CD14-positive monocyte (primary cell): ENCODE measurements around the gene BOLA1. TPM values are rescaled to one million over a fixed set of nuclear protein-coding genes. Genes with fewer than 3 reads are reported as not detected.

Experiments used
- DNase-seq, 3 donors: peaks; one replicate each; pipeline ENCODE4 v3.0.0-alpha.2; 2011 to 2022
- H2AFZ ChIP-seq: 2 replicates; pipeline ENCODE4 v1.6.0; 2012; ENCODE audit warnings: mild to moderate bottlenecking, low read depth, low read length, inconsistent platforms; ENCODE audit not compliant: insufficient read depth, poor library complexity, severe bottlenecking
- H3K27ac ChIP-seq, 2 donors: 1 replicate in 1 of 2; 2 replicates in 1 of 2; pipeline ENCODE4 v1.5.1; 2012 to 2013; ENCODE audit warnings: low read length in 2 of 2, control low read depth in 1 of 2, inconsistent platforms in 1 of 2, low read depth in 1 of 2, mild to moderate bottlenecking in 1 of 2
- H3K27me3 ChIP-seq, 2 donors: one replicate each; pipeline versions ENCODE4 v1.6.0 to v1.6.1; 2011 to 2013; ENCODE audit warnings: low read length in 2 of 2; ENCODE audit not compliant: control insufficient read depth in 2 of 2, insufficient read depth in 2 of 2
- H3K36me3 ChIP-seq, 2 donors: replicated peaks in 1 of 2; 1 replicate in 1 of 2; 2 replicates in 1 of 2; pipeline versions ENCODE4 v1.5.1 to v1.6.1; 2012 to 2013; ENCODE audit warnings: low read length in 2 of 2, control low read depth in 1 of 2, inconsistent platforms in 1 of 2, mild to moderate bottlenecking in 1 of 2; ENCODE audit not compliant: insufficient read depth in 2 of 2, control insufficient read depth in 1 of 2
- H3K4me1 ChIP-seq, 2 donors: 1 replicate in 1 of 2; 2 replicates in 1 of 2; pipeline versions ENCODE4 v1.5.1 to v1.6.1; 2012 to 2013; ENCODE audit warnings: low read length in 2 of 2, control low read depth in 1 of 2, inconsistent platforms in 1 of 2, mild to moderate bottlenecking in 1 of 2, moderate library complexity in 1 of 2; ENCODE audit not compliant: insufficient read depth in 2 of 2, control insufficient read depth in 1 of 2
- H3K4me2 ChIP-seq: replicated peaks from 2 replicates; pipeline ENCODE3; 2012; ENCODE audit warnings: low read length, moderate library complexity, mild to moderate bottlenecking; ENCODE audit not compliant: poor library complexity, severe bottlenecking; ENCODE audit errors: extremely low read depth
- H3K4me3 ChIP-seq, 3 experiments: fragments of 200-600 bp in 1 of 3; sonication (generic) in 1 of 3; replicated peaks in 1 of 3; 1 replicate in 2 of 3; 2 replicates in 1 of 3; pipeline ENCODE4 v1.5.1; 2011 to 2013; ENCODE audit warnings: low read length in 3 of 3, mild to moderate bottlenecking in 3 of 3, control low read depth in 2 of 3, low read depth in 2 of 3, inconsistent platforms in 1 of 3, moderate library complexity in 1 of 3
- H3K79me2 ChIP-seq: 2 replicates; pipeline ENCODE4 v1.6.0; 2012; ENCODE audit warnings: mild to moderate bottlenecking, control low read depth, inconsistent platforms, low read length, moderate library complexity; ENCODE audit not compliant: insufficient read depth
- H3K9ac ChIP-seq: 2 replicates; pipeline ENCODE4 v1.6.0; 2017; ENCODE audit warnings: low read length, mild to moderate bottlenecking; ENCODE audit not compliant: insufficient read depth, poor library complexity, severe bottlenecking
- H3K9me3 ChIP-seq, 2 donors: replicated peaks in 1 of 2; 1 replicate in 1 of 2; 2 replicates in 1 of 2; pipeline versions ENCODE4 v1.5.1 to v1.6.1; 2012 to 2013; ENCODE audit warnings: low read length in 2 of 2, control low read depth in 1 of 2; ENCODE audit not compliant: control insufficient read depth in 1 of 2, insufficient read depth in 1 of 2
- H4K20me1 ChIP-seq: 2 replicates; pipeline ENCODE4 v1.6.0; 2012; ENCODE audit warnings: mild to moderate bottlenecking, low read length, control low read depth, moderate library complexity; ENCODE audit not compliant: insufficient read depth
- H3K27ac Mint-ChIP-seq, 7 donors: one replicate each; pipeline ENCODE4 v1.8.0; 2020; ENCODE audit warnings: mild to moderate bottlenecking in 7 of 7, mixed read lengths in 7 of 7, moderate library complexity in 6 of 7, inconsistent platforms in 2 of 7
- H3K27me3 Mint-ChIP-seq, 3 donors: one replicate each; pipeline ENCODE4 v1.8.0; 2021 to 2022; ENCODE audit warnings: low read depth in 3 of 3, mild to moderate bottlenecking in 3 of 3, mixed read lengths in 3 of 3, moderate library complexity in 3 of 3, inconsistent platforms in 1 of 3
- H3K36me3 Mint-ChIP-seq, 2 donors: one replicate each; pipeline ENCODE4 v1.8.0; 2020; ENCODE audit warnings: mixed read lengths in 2 of 2, inconsistent platforms in 1 of 2, mild to moderate bottlenecking in 1 of 2
- H3K4me1 Mint-ChIP-seq: one replicate; pipeline ENCODE4 v1.8.0; 2020; ENCODE audit warnings: mild to moderate bottlenecking, mixed read lengths
- H3K4me3 Mint-ChIP-seq, 2 donors: one replicate each; pipeline ENCODE4 v1.8.0; 2020; ENCODE audit warnings: mild to moderate bottlenecking in 2 of 2, mixed read lengths in 2 of 2, moderate library complexity in 1 of 2
- H3K9me3 Mint-ChIP-seq, 7 donors: one replicate each; pipeline ENCODE4 v1.8.0; 2020 to 2022; ENCODE audit warnings: mixed read lengths in 7 of 7, mild to moderate bottlenecking in 6 of 7, moderate library complexity in 6 of 7, inconsistent platforms in 2 of 7
- WGBS: methylation state at CpG from one replicate; pipeline ENCODE4 v1.1.5; 2013; ENCODE audit warnings: missing lambda C conversion rate; ENCODE audit not compliant: insufficient coverage; 5-methylcytosine and 5-hydroxymethylcytosine counted together
- intact Hi-C, 2 donors: fragments of 100-400 bp; cut with micrococcal nuclease; formaldehyde crosslinking; loops; one replicate each; pipeline versions ENCODE4 v1.15.0 to v1.15.1; 2023
- polyA plus RNA-seq, 3 donors: library from polyadenylated mRNA; depleted of rRNA in 1 of 3; unstranded in 2 of 3; stranded (reverse) in 1 of 3; fragments of 300-500 nt in 2 of 3; fragments of >200 nt in 1 of 3; fragmentation: Illumina TruSeq in 2 of 3; gene quantifications; 1 replicate in 2 of 3; 2 replicates in 1 of 3; pipeline ENCODE4 v1.2.3, GENCODE V29; 2012 to 2021
- TF ChIP-seq, protein P1 (sequence below): fragments of 200-600 bp; IDR thresholded peaks from one replicate; pipeline ENCODE4 v1.8.0; 2022; ENCODE audit warnings: antibody characterized with exemption, mild to moderate bottlenecking

BOLA1 gene
- polyA plus RNA-seq, 3 donors: 5.1 to 17.8 (median 17.6) TPM

GRCh38 chr1:149888999-149889289 is 10.4 kb upstream of the BOLA1 start:
- Histone ChIP-seq H3K4me3 (peak overlapping the region; percentile 59 to 99 (median 79)), H3K79me2 (peaks cover 5% of the 10 kb centered on the region), H3K4me2 (peak overlapping the region; percentile 78), H2AFZ (peak overlapping the region; percentile 71), H3K9ac (peak overlapping the region; percentile 86), H3K27ac (peak overlapping the region in 1 of 2 donors; percentile 97), H3K36me3 (no peaks in the 10 kb centered on the region), H3K4me1 (peaks cover 32 to 33% of the 10 kb centered on the region in 2 donors), H3K9me3 (no peaks in the 10 kb centered on the region), H3K27me3 (no peaks in the 10 kb centered on the region), H4K20me1 (peaks cover 25% of the 10 kb centered on the region)
- H3K27ac Mint-ChIP-seq: no peak overlapping the region
- H3K27me3 Mint-ChIP-seq: peaks cover 0 to 2% (median 0%) of the 10 kb centered on the region in 3 donors
- peaks cover 0 to 3% (median 0%) of the 10 kb centered on the region in 7 donors for H3K9me3 Mint-ChIP-seq
- peaks cover 3% of the 10 kb centered on the region for H3K4me1 Mint-ChIP-seq
- no peaks in the 10 kb centered on the region for H3K36me3 Mint-ChIP-seq
- no peak for DNase-seq
- intact Hi-C loops: no loop called here
- H3K4me3 Mint-ChIP-seq: no peak overlapping the region
- WGBS: 46% methylated on average over 5 of the region's 6 CpGs
- TF ChIP-seq, protein P1, sequence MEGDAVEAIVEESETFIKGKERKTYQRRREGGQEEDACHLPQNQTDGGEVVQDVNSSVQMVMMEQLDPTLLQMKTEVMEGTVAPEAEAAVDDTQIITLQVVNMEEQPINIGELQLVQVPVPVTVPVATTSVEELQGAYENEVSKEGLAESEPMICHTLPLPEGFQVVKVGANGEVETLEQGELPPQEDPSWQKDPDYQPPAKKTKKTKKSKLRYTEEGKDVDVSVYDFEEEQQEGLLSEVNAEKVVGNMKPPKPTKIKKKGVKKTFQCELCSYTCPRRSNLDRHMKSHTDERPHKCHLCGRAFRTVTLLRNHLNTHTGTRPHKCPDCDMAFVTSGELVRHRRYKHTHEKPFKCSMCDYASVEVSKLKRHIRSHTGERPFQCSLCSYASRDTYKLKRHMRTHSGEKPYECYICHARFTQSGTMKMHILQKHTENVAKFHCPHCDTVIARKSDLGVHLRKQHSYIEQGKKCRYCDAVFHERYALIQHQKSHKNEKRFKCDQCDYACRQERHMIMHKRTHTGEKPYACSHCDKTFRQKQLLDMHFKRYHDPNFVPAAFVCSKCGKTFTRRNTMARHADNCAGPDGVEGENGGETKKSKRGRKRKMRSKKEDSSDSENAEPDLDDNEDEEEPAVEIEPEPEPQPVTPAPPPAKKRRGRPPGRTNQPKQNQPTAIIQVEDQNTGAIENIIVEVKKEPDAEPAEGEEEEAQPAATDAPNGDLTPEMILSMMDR: no peak

DNA sequence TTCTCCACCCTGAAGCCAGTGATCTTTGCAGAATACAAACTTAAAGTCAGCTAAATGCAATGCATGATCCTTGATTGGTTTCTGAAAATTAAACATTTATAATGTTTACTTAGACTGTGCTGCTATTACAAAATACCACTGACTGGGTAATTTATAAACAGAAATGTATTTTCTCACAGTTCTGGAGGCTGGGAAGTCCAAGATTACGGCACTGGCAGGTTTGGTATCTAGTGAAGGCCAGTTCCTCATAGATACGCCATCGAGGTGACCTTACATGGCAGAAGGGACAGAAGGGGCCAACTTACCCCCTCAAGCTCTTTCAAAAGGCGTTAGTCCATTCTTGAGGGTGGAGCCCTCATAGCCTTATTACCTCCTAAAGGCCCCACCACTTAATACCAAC is 2.8 kb upstream of the BOLA1 start:
- no peaks in the 10 kb centered on the region for H3K27me3 ChIP-seq
- H3K36me3 Mint-ChIP-seq: peaks cover 0 to 3% of the 10 kb centered on the region in 2 donors
- no peak overlapping the region for H3K4me3 ChIP-seq
- peaks cover 8 to 17% of the 10 kb centered on the region in 2 donors for H3K4me1 ChIP-seq
- peaks cover 0 to 7% (median 2%) of the 10 kb centered on the region in 7 donors for H3K9me3 Mint-ChIP-seq
- WGBS: 100% methylated on average over 1 of the region's 4 CpGs
- peaks cover 1 to 5% (median 3%) of the 10 kb centered on the region in 3 donors for H3K27me3 Mint-ChIP-seq
- H2AFZ ChIP-seq: no peak overlapping the region
- no peak overlapping the region for H3K4me2 ChIP-seq
- H3K4me1 Mint-ChIP-seq: peaks cover 15% of the 10 kb centered on the region
- H4K20me1 ChIP-seq: no peaks in the 10 kb centered on the region
- TF ChIP-seq, protein P1: no peak
- H3K27ac Mint-ChIP-seq: no peak overlapping the region
- H3K9me3 ChIP-seq: no peaks in the 10 kb centered on the region
- H3K36me3 ChIP-seq: no peaks in the 10 kb centered on the region
- peak in 1 of 3 donors; percentile 33 for DNase-seq
- intact Hi-C loops: loop anchor here in 1 of 2 donors (5.0 to 10.0 kb wide), 3 partner anchors 41 to 288 kb away; partner anchors contain the start of gene MTMR11
- H3K27ac ChIP-seq: no peak overlapping the region
- no peak overlapping the region for H3K9ac ChIP-seq
- no peak overlapping the region for H3K4me3 Mint-ChIP-seq
- no peaks in the 10 kb centered on the region for H3K79me2 ChIP-seq
